H9 (cell line): ENCODE measurements around the gene DLG2. TPM values are rescaled to one million over a fixed set of nuclear protein-coding genes. Genes with fewer than 3 reads are reported as not detected.

Source experiments
- DNase-seq: peaks from one replicate; pipeline ENCODE4 v3.0.0-alpha.2; 2017
- H2AFZ ChIP-seq: one replicate; pipeline ENCODE4 v1.6.1; 2013; ENCODE audit warnings: mild to moderate bottlenecking, low read length, control low read depth, moderate library complexity
- H2AK5ac ChIP-seq: 2 replicates; pipeline ENCODE4 v1.6.1; 2013; ENCODE audit warnings: low read length, control low read depth, mixed read lengths; ENCODE audit not compliant: insufficient read length
- H2BK120ac ChIP-seq: one replicate; pipeline ENCODE4 v1.6.1; 2013; ENCODE audit warnings: low read depth, mild to moderate bottlenecking, low read length, control low read depth, inconsistent platforms; ENCODE audit not compliant: poor library complexity, severe bottlenecking
- H2BK12ac ChIP-seq: 2 replicates; pipeline ENCODE4 v1.6.1; 2013; ENCODE audit warnings: low read length, control low read depth, mixed read lengths, low read depth; ENCODE audit not compliant: insufficient read length
- H2BK15ac ChIP-seq: 2 replicates; pipeline ENCODE4 v1.6.1; 2013; ENCODE audit warnings: low read depth, low read length, control low read depth
- H2BK20ac ChIP-seq: one replicate; pipeline ENCODE4 v1.6.1; 2013; ENCODE audit warnings: low read depth, mild to moderate bottlenecking, low read length, control low read depth, inconsistent platforms; ENCODE audit not compliant: poor library complexity, severe bottlenecking
- H2BK5ac ChIP-seq: 2 replicates; pipeline ENCODE4 v1.6.1; 2013; ENCODE audit warnings: low read length, control low read depth, mixed read lengths; ENCODE audit not compliant: insufficient read length
- H3K14ac ChIP-seq: 2 replicates; pipeline ENCODE4 v1.6.1; 2013; ENCODE audit warnings: low read length, control low read depth; ENCODE audit not compliant: insufficient read depth
- H3K18ac ChIP-seq: 2 replicates; pipeline ENCODE4 v1.6.1; 2013; ENCODE audit warnings: low read depth, mild to moderate bottlenecking, mixed read lengths, low read length, control low read depth; ENCODE audit not compliant: insufficient read length
- H3K23ac ChIP-seq: 2 replicates; pipeline ENCODE4 v1.6.1; 2013; ENCODE audit warnings: low read length, control low read depth, mixed read lengths, low read depth; ENCODE audit not compliant: insufficient read length
- H3K23me2 ChIP-seq: 2 replicates; pipeline ENCODE4 v1.6.1; 2013; ENCODE audit warnings: low read depth, mild to moderate bottlenecking, mixed read lengths, low read length, control low read depth; ENCODE audit not compliant: insufficient read length, poor library complexity, severe bottlenecking
- H3K27ac ChIP-seq: 2 replicates; pipeline ENCODE4 v1.5.1; 2013; ENCODE audit warnings: low read length, control low read depth, mixed read lengths, low read depth; ENCODE audit not compliant: insufficient read length
- H3K27me3 ChIP-seq: 2 replicates; pipeline ENCODE4 v1.6.1; 2013; ENCODE audit warnings: low read length, control low read depth, inconsistent platforms; ENCODE audit not compliant: insufficient read depth
- H3K4ac ChIP-seq: 2 replicates; pipeline ENCODE4 v1.6.1; 2013; ENCODE audit warnings: low read depth, mild to moderate bottlenecking, control low read depth, inconsistent platforms, low read length, moderate library complexity
- H3K4me1 ChIP-seq: 2 replicates; pipeline ENCODE4 v1.6.1; 2013; ENCODE audit warnings: low read length, control low read depth, inconsistent platforms; ENCODE audit not compliant: insufficient read depth
- H3K4me2 ChIP-seq: 2 replicates; pipeline ENCODE4 v1.6.1; 2013; ENCODE audit warnings: low read length, control low read depth, mixed read lengths; ENCODE audit not compliant: insufficient read length, insufficient read depth
- H3K56ac ChIP-seq: 2 replicates; pipeline ENCODE4 v1.6.1; 2013; ENCODE audit warnings: low read depth, mild to moderate bottlenecking, mixed read lengths, low read length, control low read depth; ENCODE audit not compliant: insufficient read length
- H3K79me1 ChIP-seq: 2 replicates; pipeline ENCODE4 v1.6.1; 2013; ENCODE audit warnings: low read depth, mild to moderate bottlenecking, moderate library complexity, low read length, control low read depth, inconsistent platforms; ENCODE audit not compliant: insufficient read depth, poor library complexity, severe bottlenecking
- H3K79me2 ChIP-seq: 2 replicates; pipeline ENCODE4 v1.6.1; 2013; ENCODE audit warnings: low read length, control low read depth, inconsistent platforms; ENCODE audit not compliant: insufficient read depth
- H3K9ac ChIP-seq: 2 replicates; pipeline ENCODE4 v1.6.1; 2013; ENCODE audit warnings: low read length, control low read depth, mixed read lengths; ENCODE audit not compliant: insufficient read length; ENCODE audit errors: extremely low read depth
- H3K9me3 ChIP-seq: one replicate; pipeline ENCODE4 v1.6.1; 2013; ENCODE audit warnings: low read depth, low read length, inconsistent platforms; ENCODE audit not compliant: control insufficient read depth
- H3T11ph ChIP-seq: one replicate; pipeline ENCODE4 v1.6.1; 2013; ENCODE audit warnings: mild to moderate bottlenecking, low read length, control low read depth, inconsistent platforms
- H4K20me1 ChIP-seq: one replicate; pipeline ENCODE4 v1.6.1; 2013; ENCODE audit not compliant: control insufficient read depth, insufficient read length, insufficient read depth
- H4K5ac ChIP-seq: 2 replicates; pipeline ENCODE4 v1.6.1; 2013; ENCODE audit warnings: low read depth, mild to moderate bottlenecking, mixed read lengths, low read length, control low read depth; ENCODE audit not compliant: insufficient read length
- H4K8ac ChIP-seq: replicated peaks from 2 replicates; pipeline ENCODE4 v1.6.1; 2013; ENCODE audit warnings: low read length, control low read depth, mixed read lengths, low read depth; ENCODE audit not compliant: insufficient read length
- H4K91ac ChIP-seq: 2 replicates; pipeline ENCODE4 v1.6.1; 2013; ENCODE audit warnings: low read depth, mild to moderate bottlenecking, moderate library complexity, mixed read lengths, low read length, control low read depth; ENCODE audit not compliant: insufficient read length
- H3K27ac Mint-ChIP-seq, 3 experiments: 2 replicates in 2 of 3; 3 replicates in 1 of 3; pipeline ENCODE4 v1.8.0; 2020 to 2021; ENCODE audit warnings: mixed read lengths in 3 of 3, mild to moderate bottlenecking in 1 of 3, moderate library complexity in 1 of 3
- H3K27me3 Mint-ChIP-seq: 2 replicates; pipeline ENCODE4 v1.8.0; 2021; ENCODE audit warnings: low read depth, mild to moderate bottlenecking, moderate library complexity, mixed read lengths
- H3K36me3 Mint-ChIP-seq, 3 experiments: 2 replicates in 2 of 3; 3 replicates in 1 of 3; pipeline ENCODE4 v1.8.0; 2020 to 2021; ENCODE audit warnings: low read depth in 3 of 3, mixed read lengths in 3 of 3; ENCODE audit not compliant: insufficient read depth in 1 of 3
- H3K4me1 Mint-ChIP-seq, 2 experiments: 2 replicates each; pipeline ENCODE4 v1.8.0; 2020; ENCODE audit warnings: mixed read lengths in 2 of 2
- H3K4me3 Mint-ChIP-seq, 2 experiments: 2 replicates in 1 of 2; 3 replicates in 1 of 2; pipeline ENCODE4 v1.8.0; 2020 to 2021; ENCODE audit warnings: mild to moderate bottlenecking in 2 of 2, mixed read lengths in 2 of 2, moderate library complexity in 1 of 2
- H3K9me3 Mint-ChIP-seq, 2 experiments: 2 replicates in 1 of 2; 3 replicates in 1 of 2; pipeline ENCODE4 v1.8.0; 2020; ENCODE audit warnings: mild to moderate bottlenecking in 2 of 2, mixed read lengths in 2 of 2, moderate library complexity in 1 of 2
- CTCF ChIP-seq: fragments of 200-600 bp; sonication (generic); conservative IDR thresholded peaks from 3 replicates; pipeline ENCODE4 v1.8.0; 2021; ENCODE audit warnings: antibody characterized with exemption, mild to moderate bottlenecking
- WGBS: extraction: QIAGEN DNeasy Blood & Tissue Kit; methylation state at CpG from one replicate; pipeline ENCODE4 v1.1.7; 2013; ENCODE audit warnings: missing lambda C conversion rate, low lambda C conversion rate, mixed read lengths; ENCODE audit not compliant: insufficient read length; ENCODE audit errors: extremely low coverage; 5-methylcytosine and 5-hydroxymethylcytosine counted together
- total RNA-seq: library from RNA; stranded (reverse); gene quantifications from 2 replicates; pipeline ENCODE4 v1.2.1, GENCODE V29; 2021

The DLG2 gene
- total RNA-seq, 1 experiment from 2014 or later, result 8.0 TPM

- Histone ChIP-seq H2BK5ac (no peak overlapping the region), H2BK20ac (no peak overlapping the region), H4K5ac (no peak overlapping the region), H3K4me1 (no peaks in the 10 kb centered on the region), H3K23me2 (no peaks in the 10 kb centered on the region), H2AFZ (no peak overlapping the region), H3K9ac (no peak overlapping the region), H3K79me2 (no peaks in the 10 kb centered on the region; the same call in 1 of the 2 replicates), H3K4ac (no peak overlapping the region), H2BK15ac (no peak overlapping the region), H3K14ac (no peak overlapping the region), H3K79me1 (no peaks in the 10 kb centered on the region), H3K4me2 (no peak overlapping the region), H3K56ac (no peak overlapping the region), H3K27me3 (no peaks in the 10 kb centered on the region), H4K8ac (no peak overlapping the region), H3K9me3 (no peaks in the 10 kb centered on the region), H3K27ac (no peak overlapping the region), H3T11ph (no peak overlapping the region), H4K91ac (no peak overlapping the region), H2BK12ac (no peak overlapping the region), H3K18ac (no peak overlapping the region), H4K20me1 (no peaks in the 10 kb centered on the region), H2BK120ac (no peak overlapping the region), H2AK5ac (no peak overlapping the region), H3K23ac (no peak overlapping the region)
- Mint-ChIP-seq H3K27ac (no peak overlapping the region), H3K9me3 (no peaks in the 10 kb centered on the region), H3K4me1 (peaks cover 3% of the 10 kb centered on the region in 2 experiments; a peak in 1 of 4 replicates), H3K27me3 (no peaks in the 10 kb centered on the region), H3K36me3 (no peaks in the 10 kb centered on the region), H3K4me3 (no peak overlapping the region)
- no CpG with 5 or more reads among the region's 2 CpGs for WGBS
- TF ChIP-seq CTCF, result no peak
- DNase-seq, result no peak
These were observed 1913.4 kb downstream of the DLG2 start for GRCh38 chr11:83713708-83714107.
